Stimulated activated CD8-positive, alpha-beta memory T cell treated with anti-CD3 and anti-CD28 coated beads, Interleukin-4, amount 100 ng/mL, for 1 hour (primary cell): ENCODE results near the gene CELA2A.
"Not testable (repeated sequence)": the region's sequence is repeated elsewhere in the genome, so short reads cannot be mapped to it uniquely, and the experiment has no call there.

Experiments
- DNase-seq, 2 donors: peaks; one replicate each; pipeline ENCODE4 v3.0.0-alpha.2; 2020; ENCODE audit warnings: low read depth in 2 of 2, low spot score in 1 of 2

CELA2A gene

GRCh38 chr1:15424981-15425380 is 31.6 kb upstream of the CELA2A start:
- no peak for DNase-seq

- no peak for DNase-seq
These were observed 31.0 kb upstream of the CELA2A start for GRCh38 chr1:15425521-15425920.

- DNase-seq = no peak
These were observed 30.6 kb upstream of the CELA2A start for GRCh38 chr1:15425958-15426357.

- no peak for DNase-seq
These were observed 29.8 kb upstream of the CELA2A start for GRCh38 chr1:15426492-15427279.

- DNase-seq = no peak
These were observed 29.3 kb upstream of the CELA2A start for GRCh38 chr1:15427280-15427666.

- DNase-seq = not testable (repeated sequence)
These were observed 28.3 kb upstream of the CELA2A start for GRCh38 chr1:15428252-15428651.

- DNase-seq = no peak
These were observed 27.6 kb upstream of the CELA2A start for GRCh38 chr1:15428815-15429435.

- DNase-seq = no peak
These were observed 26.8 kb upstream of the CELA2A start for GRCh38 chr1:15429701-15430149.

- DNase-seq = peak; percentile 59 to 60
These were observed 25.6 kb upstream of the CELA2A start for GRCh38 chr1:15430787-15431570.

- DNase-seq = no peak
These were observed 25.0 kb upstream of the CELA2A start for GRCh38 chr1:15431571-15431948.

- DNase-seq = no peak
These were observed 24.2 kb upstream of the CELA2A start for GRCh38 chr1:15432324-15432723.

- no peak for DNase-seq
These were observed 23.1 kb upstream of the CELA2A start for GRCh38 chr1:15433471-15433870.

- not testable (repeated sequence) for DNase-seq
These were observed 21.8 kb upstream of the CELA2A start for GRCh38 chr1:15434739-15435138.

- DNase-seq = no peak
These were observed 21.1 kb upstream of the CELA2A start for GRCh38 chr1:15435239-15436077.

- DNase-seq = no peak
These were observed 19.6 kb upstream of the CELA2A start for GRCh38 chr1:15436881-15437442.

- DNase-seq = no peak
These were observed 17.2 kb upstream of the CELA2A start for GRCh38 chr1:15439325-15439724.

- no peak for DNase-seq
These were observed 16.2 kb upstream of the CELA2A start for GRCh38 chr1:15440357-15440756.

GRCh38 chr1:15441247-15441646 is 15.3 kb upstream of the CELA2A start:
- DNase-seq = no peak

GRCh38 chr1:15442119-15442518 is 14.4 kb upstream of the CELA2A start:
- DNase-seq = no peak

- DNase-seq = no peak
These were observed 13.8 kb upstream of the CELA2A start for GRCh38 chr1:15442759-15443158.

- no peak for DNase-seq
These were observed 13.3 kb upstream of the CELA2A start for GRCh38 chr1:15443281-15443680.
